ENCODE measurements around the gene GZMM. TPM values are rescaled to one million over a fixed set of nuclear protein-coding genes. Genes with fewer than 3 reads are reported as not detected.

The GZMM gene
- total and polyA plus RNA-seq, 2 of the 13 experiments (the other 11 are each of a cell fraction or from before 2014, with no cell fraction given): 0.07 TPM; not detected in 1

- TF ChIP-seq ZNF138 (CRISPR knock-in tag; IDR thresholded peaks at IDR 0.05; ENCODE audit: low read depth): 0 out of 2 replicates have a peak, but pooled peaks have one; percentile 55
- no peak for TF ChIP-seq POLR2A (IDR thresholded peaks at IDR 0.05; ENCODE audit: insufficient read depth in 1 of 2, low read depth in 2 of 2, low read length in 2 of 2)
- TF ChIP-seq, protein P1, sequence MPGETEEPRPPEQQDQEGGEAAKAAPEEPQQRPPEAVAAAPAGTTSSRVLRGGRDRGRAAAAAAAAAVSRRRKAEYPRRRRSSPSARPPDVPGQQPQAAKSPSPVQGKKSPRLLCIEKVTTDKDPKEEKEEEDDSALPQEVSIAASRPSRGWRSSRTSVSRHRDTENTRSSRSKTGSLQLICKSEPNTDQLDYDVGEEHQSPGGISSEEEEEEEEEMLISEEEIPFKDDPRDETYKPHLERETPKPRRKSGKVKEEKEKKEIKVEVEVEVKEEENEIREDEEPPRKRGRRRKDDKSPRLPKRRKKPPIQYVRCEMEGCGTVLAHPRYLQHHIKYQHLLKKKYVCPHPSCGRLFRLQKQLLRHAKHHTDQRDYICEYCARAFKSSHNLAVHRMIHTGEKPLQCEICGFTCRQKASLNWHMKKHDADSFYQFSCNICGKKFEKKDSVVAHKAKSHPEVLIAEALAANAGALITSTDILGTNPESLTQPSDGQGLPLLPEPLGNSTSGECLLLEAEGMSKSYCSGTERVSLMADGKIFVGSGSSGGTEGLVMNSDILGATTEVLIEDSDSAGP (CRISPR knock-in tag; IDR thresholded peaks at IDR 0.05; ENCODE audit: borderline replicate concordance): peak; percentile 47; the same call in 1 of the 2 replicates
- no peak for TF ChIP-seq ZNF101 (CRISPR knock-in tag; IDR thresholded peaks at IDR 0.05; ENCODE audit: borderline replicate concordance, low read depth)
- TF ChIP-seq RAD21 (CRISPR knock-in tag; IDR thresholded peaks at IDR 0.05): no peak
- TF ChIP-seq, protein P2, sequence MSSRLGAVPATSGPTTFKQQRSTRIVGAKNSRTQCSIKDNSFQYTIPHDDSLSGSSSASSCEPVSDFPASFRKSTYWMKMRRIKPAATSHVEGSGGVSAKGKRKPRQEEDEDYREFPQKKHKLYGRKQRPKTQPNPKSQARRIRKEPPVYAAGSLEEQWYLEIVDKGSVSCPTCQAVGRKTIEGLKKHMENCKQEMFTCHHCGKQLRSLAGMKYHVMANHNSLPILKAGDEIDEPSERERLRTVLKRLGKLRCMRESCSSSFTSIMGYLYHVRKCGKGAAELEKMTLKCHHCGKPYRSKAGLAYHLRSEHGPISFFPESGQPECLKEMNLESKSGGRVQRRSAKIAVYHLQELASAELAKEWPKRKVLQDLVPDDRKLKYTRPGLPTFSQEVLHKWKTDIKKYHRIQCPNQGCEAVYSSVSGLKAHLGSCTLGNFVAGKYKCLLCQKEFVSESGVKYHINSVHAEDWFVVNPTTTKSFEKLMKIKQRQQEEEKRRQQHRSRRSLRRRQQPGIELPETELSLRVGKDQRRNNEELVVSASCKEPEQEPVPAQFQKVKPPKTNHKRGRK (CRISPR knock-in tag; IDR thresholded peaks at IDR 0.05): no peak
- TF ChIP-seq, protein P3, sequence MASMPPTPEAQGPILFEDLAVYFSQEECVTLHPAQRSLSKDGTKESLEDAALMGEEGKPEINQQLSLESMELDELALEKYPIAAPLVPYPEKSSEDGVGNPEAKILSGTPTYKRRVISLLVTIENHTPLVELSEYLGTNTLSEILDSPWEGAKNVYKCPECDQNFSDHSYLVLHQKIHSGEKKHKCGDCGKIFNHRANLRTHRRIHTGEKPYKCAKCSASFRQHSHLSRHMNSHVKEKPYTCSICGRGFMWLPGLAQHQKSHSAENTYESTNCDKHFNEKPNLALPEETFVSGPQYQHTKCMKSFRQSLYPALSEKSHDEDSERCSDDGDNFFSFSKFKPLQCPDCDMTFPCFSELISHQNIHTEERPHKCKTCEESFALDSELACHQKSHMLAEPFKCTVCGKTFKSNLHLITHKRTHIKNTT (CRISPR knock-in tag; IDR thresholded peaks at IDR 0.05): no peak
- TF ChIP-seq GABPA (IDR thresholded peaks at IDR 0.05; ENCODE audit: low read depth, low read length): no peak
- TF ChIP-seq GABPA (CRISPR knock-in tag; IDR thresholded peaks at IDR 0.05; ENCODE audit: low read depth): no peak
- peak; percentile 75 for TF ChIP-seq MED13 (CRISPR knock-in tag; IDR thresholded peaks at IDR 0.05)
- no peak for TF ChIP-seq MYNN (CRISPR knock-in tag; IDR thresholded peaks at IDR 0.05; ENCODE audit: low read depth)
- TF ChIP-seq ZMYM3 (CRISPR knock-in tag; IDR thresholded peaks at IDR 0.05): no peak
- TF ChIP-seq ZNF326 (CRISPR knock-in tag; IDR thresholded peaks at IDR 0.05; ENCODE audit: borderline replicate concordance): no peak
- TF ChIP-seq SUZ12 (IDR thresholded peaks at IDR 0.05; ENCODE audit: low read depth, low read length): no peak
- no peak for TF ChIP-seq ZNF615 (CRISPR knock-in tag; IDR thresholded peaks at IDR 0.05; ENCODE audit: borderline replicate concordance)
- TF ChIP-seq ZNF451 (CRISPR knock-in tag; IDR thresholded peaks at IDR 0.05): no peak
- TF ChIP-seq ZNF549 (CRISPR knock-in tag; IDR thresholded peaks at IDR 0.05): no peak
- TF ChIP-seq ARID5B (CRISPR knock-in tag; IDR thresholded peaks at IDR 0.05): peak; percentile 40; the same call in 1 of the 2 replicates
Measured at GRCh38 chr19:591099-591958, 47.5 kb downstream of the GZMM start (continued).

All from HepG2 (cell line).